Spleen (tissue), 7 donors: ENCODE measurements around the gene BBS9.

Experiments
- POLR2A ChIP-seq, 3 donors: fragments of 450-650 bp; IDR thresholded peaks; one replicate each; pipeline ENCODE4 v1.5.1; 2017; ENCODE audit warnings: antibody characterized with exemption in 3 of 3, mild to moderate bottlenecking in 1 of 3
- TF ChIP-seq, protein P1 (sequence below), 11 experiments: fragments of 200-600 bp in 7 of 11; fragments of 450-650 bp in 4 of 11; sonication (generic) in 4 of 11; IDR thresholded peaks in 8 of 11; conservative IDR thresholded peaks in 3 of 11; 1 replicate in 7 of 11; 2 replicates in 4 of 11; pipeline versions ENCODE4 v1.4.0 to v1.8.0; 2016 to 2021; ENCODE audit warnings: antibody characterized with exemption in 11 of 11, inconsistent platforms in 4 of 11, mild to moderate bottlenecking in 1 of 11
- donor health status: DM: no; HTN: no; CAD: no; lungs with moderate emphysema.
- donor health status: DM: no; HTN: no; CAD: no.
- donor health status: DM: no; HTN: no; CAD: no.

DNA sequence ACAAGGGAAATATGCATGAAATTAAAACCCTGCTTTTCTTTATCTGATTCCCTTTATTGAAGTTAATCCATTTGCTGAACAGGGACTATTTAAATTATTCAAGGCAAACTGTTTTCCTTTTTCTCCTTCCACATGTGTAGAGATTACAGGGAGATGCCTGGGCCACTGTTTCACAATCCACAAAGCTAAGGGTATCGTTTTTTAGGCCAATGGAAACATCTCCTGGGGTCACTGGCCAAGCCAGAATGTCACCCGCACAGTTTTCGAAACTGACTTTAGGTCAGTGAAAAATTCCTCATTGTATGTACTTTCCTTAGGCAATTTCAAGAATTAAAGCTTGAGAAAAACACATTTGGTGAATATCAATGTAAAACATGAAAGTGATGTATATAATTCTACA, 516.8 kb downstream of the BBS9 start:
- TF ChIP-seq, protein P1, sequence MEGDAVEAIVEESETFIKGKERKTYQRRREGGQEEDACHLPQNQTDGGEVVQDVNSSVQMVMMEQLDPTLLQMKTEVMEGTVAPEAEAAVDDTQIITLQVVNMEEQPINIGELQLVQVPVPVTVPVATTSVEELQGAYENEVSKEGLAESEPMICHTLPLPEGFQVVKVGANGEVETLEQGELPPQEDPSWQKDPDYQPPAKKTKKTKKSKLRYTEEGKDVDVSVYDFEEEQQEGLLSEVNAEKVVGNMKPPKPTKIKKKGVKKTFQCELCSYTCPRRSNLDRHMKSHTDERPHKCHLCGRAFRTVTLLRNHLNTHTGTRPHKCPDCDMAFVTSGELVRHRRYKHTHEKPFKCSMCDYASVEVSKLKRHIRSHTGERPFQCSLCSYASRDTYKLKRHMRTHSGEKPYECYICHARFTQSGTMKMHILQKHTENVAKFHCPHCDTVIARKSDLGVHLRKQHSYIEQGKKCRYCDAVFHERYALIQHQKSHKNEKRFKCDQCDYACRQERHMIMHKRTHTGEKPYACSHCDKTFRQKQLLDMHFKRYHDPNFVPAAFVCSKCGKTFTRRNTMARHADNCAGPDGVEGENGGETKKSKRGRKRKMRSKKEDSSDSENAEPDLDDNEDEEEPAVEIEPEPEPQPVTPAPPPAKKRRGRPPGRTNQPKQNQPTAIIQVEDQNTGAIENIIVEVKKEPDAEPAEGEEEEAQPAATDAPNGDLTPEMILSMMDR (IDR thresholded peaks at IDR 0.05 in 8 of 11, conservative IDR thresholded peaks at IDR 0.05 in 3 of 11) = no peak
- no peak for TF ChIP-seq POLR2A (IDR thresholded peaks at IDR 0.05)
